Measurements from ENCODE around the gene LIFR.
"Not testable (repeated sequence)": the region's sequence is repeated elsewhere in the genome, so short reads cannot be mapped to it uniquely, and the experiment has no call there.

LIFR gene

GRCh38 chr5:38556599-38557307 is at the start of gene LIFR:
Gene LIFR, minus strand, starts transcription at chr5:38556646. Its CDS starts 25,999 bp downstream, at chr5:38530647.
- DNase-seq (ENCODE audit: low spot score) = peak; percentile 21

GRCh38 chr5:38605610-38606009 is 49.2 kb upstream of the LIFR start:
- DNase-seq (ENCODE audit: low spot score) = no peak

GRCh38 chr5:38603691-38604090 is 47.2 kb upstream of the LIFR start:
- DNase-seq (ENCODE audit: low spot score) = no peak

GRCh38 chr5:38602641-38603040 is 46.2 kb upstream of the LIFR start:
- DNase-seq (ENCODE audit: low spot score) = no peak

- DNase-seq (ENCODE audit: low spot score) = no peak
These were observed 45.4 kb upstream of the LIFR start for GRCh38 chr5:38601863-38602298.

- no peak for DNase-seq (ENCODE audit: low spot score)
These were observed 44.9 kb upstream of the LIFR start for GRCh38 chr5:38601133-38601862.

GRCh38 chr5:38600329-38601045 is 44.0 kb upstream of the LIFR start:
- no peak for DNase-seq (ENCODE audit: low spot score)

- DNase-seq (ENCODE audit: low spot score) = not testable (repeated sequence)
These were observed 43.3 kb upstream of the LIFR start for GRCh38 chr5:38599751-38600150.

GRCh38 chr5:38598994-38599617 is 42.7 kb upstream of the LIFR start:
- no peak for DNase-seq (ENCODE audit: low spot score)

GRCh38 chr5:38598296-38598993 is 42.0 kb upstream of the LIFR start:
- no peak for DNase-seq (ENCODE audit: low spot score)

- no peak for DNase-seq (ENCODE audit: low spot score)
These were observed 40.5 kb upstream of the LIFR start for GRCh38 chr5:38596981-38597380.

GRCh38 chr5:38595132-38595745 is 38.8 kb upstream of the LIFR start:
- no peak for DNase-seq (ENCODE audit: low spot score)

- DNase-seq (ENCODE audit: low spot score) = no peak
These were observed 37.5 kb upstream of the LIFR start for GRCh38 chr5:38593959-38594358.

- DNase-seq (ENCODE audit: low spot score) = no peak
These were observed 35.0 kb upstream of the LIFR start for GRCh38 chr5:38591523-38591849.

- no peak for DNase-seq (ENCODE audit: low spot score)
These were observed 34.5 kb upstream of the LIFR start for GRCh38 chr5:38590838-38591522.

GRCh38 chr5:38589629-38590028 is 33.2 kb upstream of the LIFR start:
- DNase-seq (ENCODE audit: low spot score) = no peak

GRCh38 chr5:38585816-38586215 is 29.4 kb upstream of the LIFR start:
- DNase-seq (ENCODE audit: low spot score) = no peak

GRCh38 chr5:38583500-38583899 is 27.1 kb upstream of the LIFR start:
- no peak for DNase-seq (ENCODE audit: low spot score)

- no peak for DNase-seq (ENCODE audit: low spot score)
These were observed 26.5 kb upstream of the LIFR start for GRCh38 chr5:38582975-38583319.

- no peak for DNase-seq (ENCODE audit: low spot score)
These were observed 26.0 kb upstream of the LIFR start for GRCh38 chr5:38582293-38582974.

All from CD4-positive, alpha-beta T cell treated with Interleukin-2 at 100 ng/mL for 4 hours (primary cell).